Stimulated activated effector memory CD8-positive, alpha-beta T cell treated with anti-CD3 and anti-CD28 coated beads, Interleukin-12 subunit alpha, Interleukin-12 subunit beta, amount 100 ng/mL, for 72 hours (primary cell): ENCODE results near the gene KIAA1614.

ENCODE experiments used
- ATAC-seq: fragments of 150-1000 bp; cut with Tn5 transposase; 2 replicates; pipeline ENCODE4 v1.10.0; 2021
- DNase-seq, 2 donors: peaks; one replicate each; pipeline ENCODE4 v3.0.0; 2021 to 2022; ENCODE audit warnings: low spot score in 2 of 2
- H3K27ac Mint-ChIP-seq: one replicate; pipeline ENCODE4 v1.8.0; 2022; ENCODE audit warnings: mild to moderate bottlenecking, mixed read lengths
- H3K36me3 Mint-ChIP-seq: one replicate; pipeline ENCODE4 v1.8.0; 2022; ENCODE audit warnings: mild to moderate bottlenecking, mixed read lengths
- H3K4me1 Mint-ChIP-seq: one replicate; pipeline ENCODE4 v1.8.0; 2022; ENCODE audit warnings: mixed read lengths
- H3K4me3 Mint-ChIP-seq: one replicate; pipeline ENCODE4 v1.8.0; 2022; ENCODE audit warnings: mild to moderate bottlenecking, mixed read lengths
- H3K9me3 Mint-ChIP-seq: one replicate; pipeline ENCODE4 v1.8.0; 2022; ENCODE audit warnings: mixed read lengths

The KIAA1614 gene

DNA sequence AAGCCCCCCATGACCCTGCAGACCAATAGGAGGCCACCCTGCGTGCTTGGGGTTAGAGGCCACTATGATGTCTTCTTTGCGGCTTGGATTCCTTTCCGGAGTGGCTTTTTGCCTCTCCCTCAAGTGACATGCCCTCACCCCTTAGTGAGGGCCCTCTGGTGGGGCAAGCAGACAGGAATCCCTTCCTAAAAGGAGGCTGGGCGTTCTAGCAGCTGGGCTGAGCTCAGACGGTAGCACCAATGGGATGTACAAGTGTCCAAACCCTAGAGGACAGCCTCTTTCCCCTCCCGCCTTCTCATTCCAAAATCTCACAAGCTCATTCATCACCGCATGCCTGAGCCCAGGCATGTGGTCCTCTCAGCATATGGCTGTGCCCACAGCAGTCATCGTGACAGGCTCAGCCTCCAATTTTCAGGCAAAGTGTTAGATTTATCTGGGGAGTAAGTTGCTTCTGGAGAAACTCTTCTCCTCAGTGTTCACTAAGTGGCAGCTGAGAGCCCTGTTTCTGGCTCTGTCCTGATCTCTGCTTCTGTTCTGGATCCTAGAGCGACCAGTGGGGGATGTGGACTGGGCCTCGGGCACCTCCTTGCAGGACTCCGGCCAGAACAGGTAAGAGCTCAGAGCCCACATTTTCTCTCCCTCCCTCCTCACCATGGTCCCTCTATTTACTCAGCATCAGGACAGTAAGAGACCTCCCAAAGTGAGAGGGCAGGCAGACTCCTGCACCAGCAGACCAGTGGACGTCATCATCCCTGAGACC, 4.8 kb downstream of the KIAA1614 start:
- H3K9me3 Mint-ChIP-seq, result no peaks in the 10 kb centered on the region
- DNase-seq, result no peak
- no peak overlapping the region for H3K4me3 Mint-ChIP-seq
- H3K4me1 Mint-ChIP-seq, result no peaks in the 10 kb centered on the region
- no peak for ATAC-seq
- no peak overlapping the region for H3K27ac Mint-ChIP-seq
- H3K36me3 Mint-ChIP-seq, result no peaks in the 10 kb centered on the region

DNA sequence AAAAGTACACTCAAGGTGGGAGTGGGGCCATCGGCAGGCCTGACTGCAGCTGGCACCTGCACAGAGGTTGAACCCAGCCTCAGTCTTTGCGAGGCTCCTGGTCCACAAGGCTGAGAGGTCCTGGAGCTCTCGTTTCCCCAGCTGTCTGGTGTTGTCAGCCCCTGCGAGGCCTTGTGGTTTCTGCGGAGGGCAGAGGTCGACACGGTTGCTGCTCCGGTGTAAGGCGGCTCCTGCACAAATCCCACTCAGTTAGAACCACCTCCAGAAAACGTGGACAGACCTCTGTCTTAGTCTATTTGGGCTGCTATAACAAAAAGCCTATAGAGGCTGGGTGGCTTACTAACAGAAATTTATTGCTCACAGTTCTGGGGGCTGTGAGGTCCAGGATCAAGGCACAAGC, 5.8 kb downstream of the KIAA1614 start:
- H3K4me3 Mint-ChIP-seq, result no peak overlapping the region
- no peaks in the 10 kb centered on the region for H3K9me3 Mint-ChIP-seq
- DNase-seq (no peak), ATAC-seq (no peak)
- no peaks in the 10 kb centered on the region for H3K4me1 Mint-ChIP-seq
- no peaks in the 10 kb centered on the region for H3K36me3 Mint-ChIP-seq
- H3K27ac Mint-ChIP-seq, result no peak overlapping the region

DNA sequence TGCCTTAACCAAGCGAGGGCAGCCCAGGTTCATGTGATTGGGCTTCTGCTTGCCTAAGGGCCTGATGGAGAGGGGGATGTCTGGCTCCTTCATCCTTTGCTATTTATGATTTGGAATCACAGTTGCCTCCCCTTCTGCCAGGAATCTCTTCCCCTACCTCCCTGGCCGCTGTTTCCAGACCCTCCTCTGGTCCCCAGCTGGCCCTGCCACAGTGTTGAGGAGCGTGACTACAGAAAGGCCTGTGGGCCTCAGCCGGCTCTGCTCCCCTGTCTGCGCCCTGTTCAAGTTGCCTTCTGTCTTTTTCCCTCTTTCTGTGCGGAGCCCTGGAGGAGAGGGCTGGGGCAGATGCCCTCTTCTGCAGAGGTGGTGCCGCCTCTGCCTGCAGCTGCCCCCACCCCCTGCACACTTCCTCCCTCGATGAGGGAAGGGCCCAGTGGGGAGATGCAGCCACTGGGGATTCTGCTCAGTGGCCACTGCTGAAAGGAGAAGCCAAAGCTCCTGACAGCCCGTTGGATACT, 6.5 kb downstream of the KIAA1614 start:
- Mint-ChIP-seq H3K4me3 (no peak overlapping the region), H3K9me3 (no peaks in the 10 kb centered on the region), H3K27ac (no peak overlapping the region), H3K36me3 (no peaks in the 10 kb centered on the region), H3K4me1 (no peaks in the 10 kb centered on the region)
- no peak for DNase-seq
- ATAC-seq, result no peak

DNA sequence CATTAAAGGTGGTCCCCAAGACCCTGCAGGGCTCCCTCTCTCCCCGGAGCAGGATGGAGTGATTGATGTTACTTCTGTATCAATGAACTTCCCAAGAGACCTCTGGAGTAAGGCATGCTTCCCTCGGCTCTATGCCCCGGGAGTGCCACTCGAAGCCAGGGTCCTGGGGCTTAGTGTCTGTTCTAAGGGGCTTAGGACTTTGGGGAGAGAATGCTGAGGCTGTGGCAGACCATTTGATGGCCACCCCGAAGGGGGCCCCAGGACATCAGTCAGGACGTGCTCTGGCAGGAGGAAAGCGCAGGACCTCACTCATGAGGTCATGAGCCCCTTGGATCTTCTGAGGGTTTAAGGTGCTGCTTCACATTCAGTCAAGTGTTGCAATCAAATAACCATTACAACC, 7.5 kb downstream of the KIAA1614 start:
- no peak overlapping the region for H3K4me3 Mint-ChIP-seq
- no peaks in the 10 kb centered on the region for H3K36me3 Mint-ChIP-seq
- no peaks in the 10 kb centered on the region for H3K4me1 Mint-ChIP-seq
- DNase-seq (no peak), ATAC-seq (no peak)
- H3K9me3 Mint-ChIP-seq, result no peaks in the 10 kb centered on the region
- H3K27ac Mint-ChIP-seq, result no peak overlapping the region

DNA sequence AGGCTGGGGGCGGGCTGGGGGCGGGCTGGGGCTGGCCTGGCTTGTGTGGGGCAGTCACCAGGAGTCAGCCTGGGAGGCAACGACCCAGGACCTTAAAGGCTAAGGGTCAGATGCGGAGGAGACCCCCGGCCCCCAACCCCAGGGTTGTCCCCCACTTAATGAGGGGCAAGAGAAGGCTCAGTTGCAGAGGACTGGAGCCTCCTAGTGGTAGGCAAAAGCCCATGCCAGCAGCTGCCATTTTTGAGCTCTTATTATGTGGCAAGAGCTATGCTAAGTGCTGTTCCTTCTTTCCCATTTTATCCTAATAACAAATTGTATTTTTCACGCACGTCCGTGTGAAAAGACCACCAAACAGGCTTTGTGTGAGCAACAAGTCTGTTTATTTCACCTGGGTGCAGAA, 8.0 kb downstream of the KIAA1614 start:
- Mint-ChIP-seq H3K4me3 (no peak overlapping the region), H3K4me1 (no peaks in the 10 kb centered on the region), H3K9me3 (no peaks in the 10 kb centered on the region), H3K36me3 (no peaks in the 10 kb centered on the region), H3K27ac (no peak overlapping the region)
- DNase-seq (no peak), ATAC-seq (no peak)

DNA sequence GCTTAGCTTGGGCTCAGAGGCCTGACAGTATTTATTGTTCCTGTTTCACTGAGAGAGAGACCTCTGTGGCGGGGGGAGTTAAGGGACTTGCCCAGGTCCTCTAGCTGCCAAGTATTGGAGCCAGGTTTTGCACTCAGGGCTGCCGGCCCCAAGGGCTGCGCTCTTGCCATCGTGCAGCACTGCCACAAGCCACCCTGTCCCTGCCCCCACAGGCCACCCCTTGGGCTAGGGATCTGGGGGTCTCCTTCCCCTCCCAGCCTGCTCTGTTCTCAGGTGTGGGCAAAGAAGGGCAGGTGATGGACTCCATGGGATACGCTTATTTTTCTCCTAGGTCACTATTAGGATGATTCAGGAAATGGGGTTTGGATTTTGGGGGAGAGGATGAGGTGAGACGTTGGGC, 8.7 kb downstream of the KIAA1614 start:
- Mint-ChIP-seq H3K9me3 (no peaks in the 10 kb centered on the region), H3K27ac (no peak overlapping the region), H3K4me3 (no peak overlapping the region), H3K4me1 (no peaks in the 10 kb centered on the region), H3K36me3 (no peaks in the 10 kb centered on the region)
- ATAC-seq, result no peak
- DNase-seq, result no peak

DNA sequence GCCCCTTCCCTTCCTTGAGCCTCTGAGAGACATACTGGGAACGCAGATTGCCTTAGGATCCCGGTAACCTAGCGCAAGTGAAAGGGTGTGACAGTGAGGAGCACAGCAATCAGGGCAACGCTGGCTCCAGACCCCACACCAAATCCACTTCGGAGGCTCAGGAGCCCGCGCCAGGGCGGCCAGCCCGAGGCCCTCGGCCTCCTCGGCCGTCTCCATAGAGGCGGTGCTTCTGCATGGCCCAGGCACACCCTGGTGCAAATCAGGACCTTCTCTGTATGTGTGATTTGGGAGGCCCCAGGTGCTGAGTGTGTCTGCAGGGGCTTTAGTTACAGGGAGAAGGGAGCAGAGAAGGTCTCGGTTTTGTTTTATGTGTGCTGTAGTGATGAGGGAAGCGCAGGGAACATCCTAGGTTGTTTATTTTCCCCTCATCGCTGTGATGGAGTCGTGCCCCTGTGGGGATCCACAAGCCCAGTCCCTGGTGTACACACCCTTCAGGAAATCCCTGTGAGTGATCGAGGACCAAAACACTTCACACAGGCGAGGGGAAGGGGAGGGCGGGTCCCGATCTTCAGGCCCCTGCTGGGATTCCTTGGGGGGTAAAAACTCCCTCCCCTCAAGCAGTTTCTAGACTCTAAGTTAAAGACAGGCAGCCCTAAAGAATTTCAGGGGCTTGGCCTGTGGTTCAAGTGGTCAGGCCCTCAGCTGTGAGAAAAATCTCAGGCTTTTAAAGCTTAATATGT, 9.4 kb downstream of the KIAA1614 start:
- Mint-ChIP-seq H3K4me1 (no peaks in the 10 kb centered on the region), H3K27ac (no peak overlapping the region), H3K4me3 (no peak overlapping the region), H3K9me3 (no peaks in the 10 kb centered on the region), H3K36me3 (no peaks in the 10 kb centered on the region)
- DNase-seq (no peak), ATAC-seq (no peak)

DNA sequence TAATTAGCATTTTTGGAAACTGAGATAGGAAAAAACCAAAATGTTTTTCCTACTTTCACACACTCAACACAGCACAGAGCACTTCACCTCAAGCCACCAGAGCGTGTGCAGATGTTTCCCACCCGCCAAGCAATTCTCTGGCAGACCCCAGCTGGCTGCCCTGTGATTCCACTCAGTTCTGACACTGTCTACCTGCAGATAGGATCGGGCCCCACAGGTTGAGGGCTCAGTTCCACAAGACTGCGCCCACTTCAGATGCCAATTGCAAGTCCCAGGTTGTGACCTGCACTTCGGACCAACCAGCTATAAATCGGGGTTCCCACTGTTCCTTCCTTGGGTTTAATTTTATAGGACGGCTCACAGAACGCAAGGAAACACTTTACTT, 9.9 kb downstream of the KIAA1614 start:
- H3K4me1 Mint-ChIP-seq, result no peaks in the 10 kb centered on the region
- H3K36me3 Mint-ChIP-seq, result no peaks in the 10 kb centered on the region
- ATAC-seq (no peak), DNase-seq (no peak)
- no peaks in the 10 kb centered on the region for H3K9me3 Mint-ChIP-seq
- H3K27ac Mint-ChIP-seq, result no peak overlapping the region
- no peak overlapping the region for H3K4me3 Mint-ChIP-seq

DNA sequence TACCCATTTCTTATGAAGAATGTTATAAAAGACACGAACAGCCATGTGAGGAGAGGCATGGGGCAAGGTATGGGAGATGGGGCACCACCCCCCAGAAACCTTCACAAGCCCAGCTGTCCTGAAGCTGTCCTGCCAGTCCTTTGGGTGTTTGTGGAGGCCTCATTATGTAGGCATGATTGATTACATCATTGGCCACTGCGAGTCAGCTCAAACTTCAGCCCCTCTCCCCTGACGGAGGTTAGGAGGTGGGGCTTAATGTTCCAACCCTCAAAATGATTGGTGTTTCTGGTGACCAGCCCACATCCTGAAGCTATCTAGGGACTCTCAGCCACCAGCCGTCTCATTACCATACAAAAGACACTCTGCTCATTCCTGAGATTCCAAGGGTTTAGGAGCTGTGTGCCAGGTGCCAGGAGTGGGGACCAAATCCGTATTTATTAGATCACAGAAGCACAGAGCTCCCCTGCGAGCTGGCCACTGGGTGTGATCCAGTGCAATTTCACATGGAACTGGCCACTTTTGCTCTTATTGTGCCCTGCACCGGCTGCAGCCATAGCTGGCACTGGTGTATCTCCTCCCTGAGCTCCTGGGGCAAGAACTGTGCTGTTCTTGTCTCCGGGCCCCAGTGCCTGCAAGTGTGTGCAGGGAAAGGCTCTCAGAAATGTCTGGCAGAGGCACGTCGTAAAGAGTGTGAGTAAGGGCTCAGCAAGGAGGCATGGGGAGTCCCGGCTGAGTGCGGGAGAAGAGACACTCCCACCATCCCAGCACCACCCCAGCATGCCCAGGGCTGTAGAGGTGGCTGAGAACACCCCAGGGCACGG, 10.5 kb downstream of the KIAA1614 start:
- ATAC-seq (no peak), DNase-seq (no peak)
- no peaks in the 10 kb centered on the region for H3K4me1 Mint-ChIP-seq
- no peaks in the 10 kb centered on the region for H3K9me3 Mint-ChIP-seq
- no peaks in the 10 kb centered on the region for H3K36me3 Mint-ChIP-seq
- H3K27ac Mint-ChIP-seq, result no peak overlapping the region
- H3K4me3 Mint-ChIP-seq, result no peak overlapping the region

DNA sequence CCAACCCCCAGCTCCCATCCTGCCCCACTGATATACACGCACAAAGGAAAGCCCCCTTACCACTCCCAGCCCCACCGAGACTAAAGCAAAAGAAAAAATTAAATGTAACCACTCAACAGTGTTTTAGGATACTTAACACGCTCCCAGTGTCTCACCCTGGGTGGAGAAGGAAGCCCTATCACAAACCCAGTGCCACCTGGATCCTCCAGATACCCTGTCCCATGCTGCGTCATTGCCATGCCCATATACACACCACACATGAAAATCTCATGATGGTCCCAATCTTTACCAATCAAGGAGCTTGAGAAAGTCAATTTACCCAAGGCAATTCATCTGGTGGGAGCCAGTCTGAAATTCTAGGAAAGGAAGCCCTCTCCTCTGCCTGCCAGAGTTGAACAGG, 11.2 kb downstream of the KIAA1614 start:
- no peaks in the 10 kb centered on the region for H3K9me3 Mint-ChIP-seq
- ATAC-seq, result no peak
- no peak for DNase-seq
- H3K4me1 Mint-ChIP-seq, result no peaks in the 10 kb centered on the region
- H3K27ac Mint-ChIP-seq, result no peak overlapping the region
- no peak overlapping the region for H3K4me3 Mint-ChIP-seq
- no peaks in the 10 kb centered on the region for H3K36me3 Mint-ChIP-seq

DNA sequence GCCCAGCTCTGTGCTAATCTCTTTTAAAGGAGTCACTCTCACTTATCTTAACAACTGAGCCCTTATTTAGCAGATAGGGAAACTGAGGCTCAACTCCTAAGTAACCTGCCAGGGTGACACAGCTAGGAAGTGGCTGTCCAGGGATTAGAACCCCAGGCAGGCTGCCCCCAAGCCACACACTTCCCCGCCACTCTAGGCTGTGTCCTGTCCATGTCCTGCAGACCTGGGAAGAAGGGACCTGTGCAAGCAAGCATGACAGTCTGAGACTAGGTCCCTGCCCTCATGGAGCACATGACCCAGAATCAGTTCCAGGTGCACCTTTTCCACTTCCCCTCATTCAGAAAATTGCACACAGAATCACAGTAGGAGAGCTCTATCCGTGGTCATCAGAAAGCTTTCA, 12.2 kb downstream of the KIAA1614 start:
- H3K36me3 Mint-ChIP-seq, result no peaks in the 10 kb centered on the region
- no peak overlapping the region for H3K27ac Mint-ChIP-seq
- DNase-seq, result no peak
- no peaks in the 10 kb centered on the region for H3K9me3 Mint-ChIP-seq
- no peak overlapping the region for H3K4me3 Mint-ChIP-seq
- no peaks in the 10 kb centered on the region for H3K4me1 Mint-ChIP-seq
- no peak for ATAC-seq

DNA sequence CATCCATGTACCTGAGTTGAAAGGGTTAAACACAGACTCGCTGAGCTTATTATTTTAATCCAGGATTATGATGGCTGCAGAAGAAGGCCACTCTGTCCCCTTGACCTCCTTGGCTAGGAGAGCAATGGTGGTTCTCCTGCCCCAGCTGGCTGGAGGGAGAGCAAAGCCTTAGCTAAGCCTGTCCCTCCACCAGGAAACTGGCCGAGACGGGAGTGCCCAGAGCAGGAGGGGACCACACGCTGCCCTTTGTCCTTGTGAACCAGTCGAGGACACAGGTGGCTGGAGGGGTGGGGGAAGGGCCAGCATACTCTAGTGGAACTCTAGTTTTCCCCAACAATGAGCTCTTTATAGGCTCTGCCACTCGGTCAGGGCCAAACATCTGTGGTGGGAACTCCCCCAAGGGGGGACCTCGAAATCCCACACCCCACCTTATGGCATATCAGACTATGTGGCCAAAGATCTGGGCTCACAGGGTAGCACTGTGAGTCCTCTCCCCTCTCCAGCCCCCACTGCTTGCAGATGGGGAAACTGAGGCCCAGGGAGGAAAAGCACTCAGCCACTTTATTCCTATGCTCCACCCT, 12.9 kb downstream of the KIAA1614 start:
- DNase-seq (no peak), ATAC-seq (no peak)
- Mint-ChIP-seq H3K4me1 (no peaks in the 10 kb centered on the region), H3K4me3 (no peak overlapping the region), H3K36me3 (no peaks in the 10 kb centered on the region), H3K27ac (no peak overlapping the region), H3K9me3 (no peaks in the 10 kb centered on the region)

DNA sequence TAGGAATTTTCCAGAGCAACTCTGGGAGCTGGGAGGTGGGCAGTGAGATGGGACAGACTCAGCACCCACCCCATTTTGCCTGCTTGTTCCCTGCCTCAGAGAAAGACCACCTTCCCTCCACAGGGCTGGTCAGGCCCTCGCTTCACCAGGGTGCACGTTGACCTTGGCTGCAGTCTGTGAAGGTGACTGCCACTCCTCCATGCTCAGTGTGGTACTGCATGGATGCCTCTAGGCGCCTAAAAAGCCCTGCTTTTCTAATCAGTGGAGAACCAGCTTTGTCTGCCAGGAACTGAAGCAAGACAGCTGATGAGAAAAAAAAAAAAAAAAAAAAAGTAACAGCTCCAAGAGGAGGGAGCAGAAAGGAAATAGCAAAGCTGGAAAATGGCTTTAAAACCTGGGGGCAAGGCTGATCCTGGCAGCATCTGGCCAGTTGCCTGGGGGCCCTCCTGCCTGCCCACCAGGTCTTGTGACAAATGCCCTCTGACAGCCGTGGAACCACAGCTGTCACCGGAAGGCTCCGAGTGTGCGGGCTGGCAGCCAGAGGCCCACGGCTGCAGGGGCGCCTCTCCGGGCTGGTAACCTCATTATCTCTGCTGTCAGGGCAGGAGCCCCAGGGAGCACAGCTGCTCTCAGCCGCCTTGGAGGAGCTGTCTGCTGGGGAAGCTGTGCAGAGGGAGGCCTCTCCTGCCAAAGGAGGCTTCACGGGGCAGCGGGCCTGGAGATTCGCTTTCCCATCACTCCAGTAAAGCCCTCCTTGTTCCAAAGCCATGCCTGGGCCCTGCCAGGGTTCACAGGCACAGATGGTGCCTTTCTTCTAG, 13.7 kb downstream of the KIAA1614 start:
- ATAC-seq (no peak), DNase-seq (no peak)
- no peak overlapping the region for H3K4me3 Mint-ChIP-seq
- H3K27ac Mint-ChIP-seq, result peak overlapping the region; percentile 29
- H3K4me1 Mint-ChIP-seq, result no peaks in the 10 kb centered on the region
- H3K36me3 Mint-ChIP-seq, result no peaks in the 10 kb centered on the region
- no peaks in the 10 kb centered on the region for H3K9me3 Mint-ChIP-seq

DNA sequence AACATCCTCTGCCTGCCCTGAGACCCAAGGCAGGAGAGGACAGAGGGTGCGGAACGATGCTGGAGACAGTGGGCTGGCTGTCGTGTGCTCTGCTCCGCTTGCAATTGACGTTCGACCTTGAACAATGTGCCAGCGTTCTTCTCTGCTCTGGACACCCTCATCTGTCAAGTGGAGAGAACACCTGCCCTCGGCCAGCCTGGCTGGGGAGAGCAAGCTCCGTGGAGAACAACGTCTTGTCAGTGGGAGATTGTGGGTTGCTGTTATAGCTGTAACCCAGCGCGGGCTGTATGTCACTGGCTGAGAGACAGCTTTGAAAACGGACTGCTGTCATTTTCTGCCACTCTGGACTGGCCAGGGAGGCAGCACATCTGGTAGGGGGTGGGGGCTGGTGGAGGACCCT, 14.7 kb downstream of the KIAA1614 start:
- H3K4me3 Mint-ChIP-seq, result no peak overlapping the region
- no peaks in the 10 kb centered on the region for H3K9me3 Mint-ChIP-seq
- no peaks in the 10 kb centered on the region for H3K36me3 Mint-ChIP-seq
- no peak overlapping the region for H3K27ac Mint-ChIP-seq
- ATAC-seq, result no peak
- no peaks in the 10 kb centered on the region for H3K4me1 Mint-ChIP-seq
- DNase-seq, result no peak

DNA sequence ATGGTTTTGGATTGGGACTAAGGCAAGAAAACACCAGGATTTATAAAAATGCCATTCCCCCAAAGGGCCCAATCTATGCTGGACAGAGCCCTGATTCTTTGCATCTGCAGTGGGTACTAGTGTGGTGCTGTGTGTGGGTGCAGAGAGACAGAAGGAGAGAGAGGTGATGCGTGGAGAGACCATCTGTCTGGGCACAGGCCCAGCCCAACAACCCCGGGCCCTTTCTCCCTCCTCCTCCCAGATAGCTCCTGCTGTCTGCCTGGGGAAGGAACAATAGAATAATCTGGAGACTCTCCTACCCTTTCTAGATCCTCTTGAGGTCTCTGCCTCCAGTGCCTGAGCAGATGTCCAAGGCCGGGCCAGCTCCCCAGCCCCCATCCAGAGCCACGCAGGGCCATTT, 15.1 kb downstream of the KIAA1614 start:
- no peaks in the 10 kb centered on the region for H3K4me1 Mint-ChIP-seq
- peak; percentile 6 for ATAC-seq
- H3K4me3 Mint-ChIP-seq, result no peak overlapping the region
- no peaks in the 10 kb centered on the region for H3K9me3 Mint-ChIP-seq
- no peaks in the 10 kb centered on the region for H3K36me3 Mint-ChIP-seq
- H3K27ac Mint-ChIP-seq, result no peak overlapping the region
- no peak for DNase-seq
